HG02970 (cell line): ENCODE measurements around the gene OR14J1.
"Not testable (repeated sequence)": the region's sequence is repeated elsewhere in the genome, so short reads cannot be mapped to it uniquely, and the experiment has no call there.

Experiments
- ATAC-seq: cut with Tn5 transposase; IDR thresholded peaks from one replicate; pipeline ENCODE4 v1.9.1; 2021; ENCODE audit warnings: mild to moderate bottlenecking, moderate library complexity, moderate number of reproducible peaks; ENCODE audit not compliant: unreplicated experiment, low FRiP score

The OR14J1 gene, protein sequence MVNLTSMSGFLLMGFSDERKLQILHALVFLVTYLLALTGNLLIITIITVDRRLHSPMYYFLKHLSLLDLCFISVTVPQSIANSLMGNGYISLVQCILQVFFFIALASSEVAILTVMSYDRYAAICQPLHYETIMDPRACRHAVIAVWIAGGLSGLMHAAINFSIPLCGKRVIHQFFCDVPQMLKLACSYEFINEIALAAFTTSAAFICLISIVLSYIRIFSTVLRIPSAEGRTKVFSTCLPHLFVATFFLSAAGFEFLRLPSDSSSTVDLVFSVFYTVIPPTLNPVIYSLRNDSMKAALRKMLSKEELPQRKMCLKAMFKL

DNA sequence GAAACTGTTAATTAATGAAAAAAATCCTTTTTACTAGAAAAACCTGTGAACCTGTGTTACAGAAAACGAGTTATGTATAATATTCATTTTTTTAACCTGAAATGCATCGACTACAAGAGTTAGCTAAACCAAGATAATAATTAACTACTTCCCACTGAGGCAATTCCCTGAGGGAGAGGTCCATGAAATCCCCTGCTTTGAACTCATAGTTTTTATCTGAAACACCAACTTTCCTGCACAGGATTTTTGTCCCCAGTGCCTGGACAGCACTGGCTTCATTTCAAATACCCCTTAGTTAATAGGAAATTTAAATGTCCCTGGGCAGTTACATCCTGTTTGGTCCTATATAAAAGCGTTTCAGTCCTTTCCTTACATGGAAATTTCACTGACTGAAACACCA, at the start of gene OR14J1:
TSS of gene OR14J1 (plus strand) at position 386 of the 400 bp plus-strand sequence. CDS start 4,989 bp downstream, outside the sequence.
- ATAC-seq, result no peak

DNA sequence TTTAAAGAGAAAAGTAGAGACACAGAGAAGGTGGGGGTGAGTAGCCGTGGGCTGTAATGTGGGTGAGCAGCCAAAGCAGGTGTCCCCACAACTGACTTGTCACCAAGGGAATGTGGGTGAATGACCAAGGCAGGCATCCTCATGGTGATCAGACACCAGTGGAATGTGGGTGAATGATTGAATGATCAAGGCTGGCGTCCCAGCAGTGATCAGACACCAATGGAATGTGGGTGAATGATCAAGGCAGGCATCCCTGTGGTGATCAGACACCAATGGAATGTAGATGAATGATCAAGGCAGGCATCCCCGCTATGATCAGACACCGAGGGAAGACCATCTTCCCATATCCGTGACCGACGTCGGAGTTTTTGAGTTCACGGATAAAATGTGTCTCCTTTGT, 49.8 kb upstream of the OR14J1 start:
- no peak for ATAC-seq

DNA sequence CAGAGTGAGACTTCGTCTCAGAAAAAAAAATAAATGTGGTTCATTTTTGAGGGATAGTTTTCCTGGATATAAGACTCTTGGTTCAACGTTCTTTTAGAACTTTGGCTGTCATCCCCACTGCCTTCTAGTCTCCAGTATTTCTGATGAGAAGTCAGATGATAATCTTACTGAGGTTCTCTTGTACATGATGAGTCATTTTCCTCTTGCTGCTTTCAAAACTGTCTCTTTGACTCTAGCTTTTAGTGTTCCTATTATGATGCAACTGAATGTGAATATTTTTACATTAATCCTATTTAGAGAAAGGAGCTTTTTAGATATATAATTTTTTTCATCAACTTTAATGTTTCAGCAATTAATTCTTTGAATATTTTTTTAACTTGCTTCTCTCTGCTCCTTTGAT, 46.0 kb upstream of the OR14J1 start:
- ATAC-seq, result no peak

DNA sequence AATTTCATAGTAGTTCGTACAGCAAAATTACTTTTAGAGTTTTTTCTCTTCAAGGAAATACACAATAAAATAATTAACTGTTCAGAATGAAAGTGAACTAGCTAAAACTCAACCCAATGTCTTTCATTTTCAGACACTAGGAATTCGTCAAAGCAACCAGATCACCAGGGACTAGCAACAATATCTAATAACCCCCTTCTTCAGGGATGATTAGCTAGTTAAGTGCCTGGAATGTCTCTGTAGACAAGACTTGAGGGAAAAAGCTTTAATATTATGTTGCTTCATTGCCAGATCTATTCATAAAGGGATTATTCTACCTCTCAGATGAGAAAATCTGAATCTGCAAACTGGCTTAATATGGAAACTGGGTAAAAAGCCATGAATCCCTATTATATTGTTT, 41.8 kb upstream of the OR14J1 start:
- ATAC-seq, result no peak

DNA sequence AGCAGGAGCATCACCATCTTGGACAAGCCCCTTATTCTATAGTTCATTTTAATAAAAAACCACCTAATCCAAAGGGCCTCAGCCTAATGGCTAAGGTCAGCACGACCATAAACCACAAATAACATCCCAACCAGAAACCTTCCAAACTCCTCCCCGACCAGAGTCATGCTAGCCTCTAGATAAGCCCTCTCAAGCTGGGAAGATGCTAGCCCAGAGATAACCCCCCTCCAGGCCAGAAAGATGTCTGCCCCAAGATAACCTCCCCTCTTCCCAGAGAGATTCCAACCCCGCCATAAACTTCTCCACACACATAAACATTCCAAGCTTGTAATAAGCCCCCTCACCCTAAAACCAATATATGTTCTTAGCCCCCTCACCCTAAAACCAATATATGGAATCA, 38.5 kb upstream of the OR14J1 start:
- ATAC-seq, result no peak

DNA sequence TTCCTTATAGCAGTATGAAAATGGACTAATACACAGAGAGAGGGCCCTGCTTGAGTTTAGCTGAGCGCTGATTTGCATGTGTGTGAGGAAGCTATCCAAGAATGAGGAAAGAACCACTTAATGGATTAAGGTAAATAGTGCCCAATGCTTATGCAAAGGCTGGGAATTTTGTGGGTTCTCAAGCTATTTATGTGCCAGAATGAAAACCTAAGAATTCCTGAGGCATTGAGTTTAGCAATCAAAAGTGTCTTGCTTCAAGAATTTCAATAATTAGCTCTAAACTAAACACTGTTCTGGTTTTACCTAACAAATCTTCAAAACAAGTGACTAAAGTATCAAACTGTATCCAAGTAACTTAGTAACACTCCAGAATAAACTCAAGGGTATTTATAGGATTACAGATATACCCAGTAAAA, 7.0 kb upstream of the OR14J1 start:
- ATAC-seq, result no peak

DNA sequence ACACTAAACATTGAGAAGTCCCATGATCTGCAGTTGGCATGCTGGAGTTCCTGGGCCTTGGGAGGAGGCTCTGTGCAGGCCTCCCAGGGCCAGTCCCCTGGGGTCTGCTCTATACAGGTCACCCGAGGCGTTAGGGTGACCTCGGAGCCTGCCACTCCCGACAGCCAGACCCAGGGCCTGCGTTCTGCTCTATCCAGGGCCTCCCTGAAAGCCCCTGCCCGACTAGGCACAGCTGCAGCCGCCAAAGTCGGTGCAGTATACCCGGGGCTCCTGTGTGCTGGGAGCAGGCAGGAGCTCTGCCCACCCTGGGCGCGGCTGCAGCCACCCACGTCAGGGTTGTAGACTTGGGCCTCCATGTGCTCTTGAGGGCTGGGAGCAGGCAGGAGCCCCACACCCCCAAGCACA, 6.3 kb upstream of the OR14J1 start:
- no peak for ATAC-seq

DNA sequence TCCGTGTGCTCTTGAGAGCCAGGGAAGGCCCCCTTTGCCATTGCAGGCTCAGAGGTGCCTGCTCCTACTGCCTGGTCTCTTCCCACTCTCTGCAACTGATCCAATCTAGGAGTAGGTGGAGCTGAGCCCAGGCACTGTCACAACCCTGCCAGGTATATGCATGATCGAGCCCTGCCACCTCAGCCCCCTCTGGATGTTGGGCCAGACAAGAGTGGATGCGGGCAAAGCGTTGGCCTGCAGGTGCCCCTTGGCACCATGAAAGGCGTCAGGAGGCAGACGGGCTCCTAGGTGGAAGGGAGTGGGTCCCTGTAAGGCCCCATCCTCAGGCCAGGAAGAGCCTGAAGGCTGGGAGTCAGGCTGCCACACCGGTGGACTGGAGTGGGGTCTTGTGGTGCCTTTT, 5.9 kb upstream of the OR14J1 start:
- no peak for ATAC-seq

DNA sequence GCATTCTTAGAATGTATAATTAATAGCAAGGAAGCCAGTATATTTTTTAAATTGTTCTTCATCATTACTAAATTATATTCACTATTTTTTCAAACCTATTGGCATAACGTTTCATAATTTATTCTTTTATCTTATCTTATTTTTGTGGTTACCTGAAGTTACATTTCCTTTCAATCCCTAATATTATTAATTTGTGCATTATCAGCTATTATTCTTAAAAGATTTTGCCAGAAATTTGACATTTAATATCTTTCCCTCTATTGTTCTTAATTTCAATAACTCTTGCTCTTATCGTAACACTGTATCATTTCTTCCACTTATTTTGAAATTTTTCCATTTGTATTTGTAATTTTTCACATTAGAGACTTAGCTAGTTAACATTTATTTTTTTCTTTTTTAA, 18.4 kb downstream of the OR14J1 start:
- ATAC-seq, result no peak

DNA sequence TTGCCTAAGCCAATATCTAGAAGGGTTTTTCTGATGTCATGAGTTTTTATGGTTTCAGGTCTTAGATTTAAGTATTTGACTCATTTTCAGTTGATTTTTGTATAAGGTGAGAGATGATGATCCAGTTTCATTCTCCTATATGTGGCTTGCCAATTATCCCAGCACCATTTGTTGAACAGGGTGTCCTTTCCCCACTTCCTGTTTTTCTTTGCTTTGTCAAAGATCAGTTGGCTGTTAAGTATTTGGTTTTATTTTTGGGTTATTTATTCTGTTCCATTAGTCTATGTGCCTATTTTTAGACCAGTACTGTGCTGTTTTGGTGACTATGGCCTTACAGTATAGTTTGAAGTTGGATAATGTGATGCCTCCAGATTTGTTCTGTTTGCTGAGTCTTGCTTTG, 21.8 kb downstream of the OR14J1 start:
- ATAC-seq, result not testable (repeated sequence)

DNA sequence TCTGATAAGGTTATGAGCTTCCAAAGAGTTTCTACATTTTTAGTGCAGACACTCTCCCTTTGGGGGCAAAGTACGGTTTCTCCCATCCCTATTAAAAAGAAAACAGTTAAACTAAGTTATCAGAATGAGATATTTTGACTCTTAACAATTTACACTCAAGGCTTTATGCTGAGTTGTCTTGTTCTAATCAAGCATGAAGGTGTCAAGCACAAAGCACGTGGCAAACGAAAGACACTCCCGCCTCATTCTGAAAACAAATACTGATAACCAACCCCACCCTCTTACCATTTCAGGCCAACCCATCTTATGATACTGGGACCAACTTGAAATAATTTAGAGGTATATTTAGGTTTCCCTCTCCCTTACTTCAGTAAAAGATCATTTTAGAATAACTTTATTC, 24.3 kb downstream of the OR14J1 start:
- ATAC-seq, result no peak

DNA sequence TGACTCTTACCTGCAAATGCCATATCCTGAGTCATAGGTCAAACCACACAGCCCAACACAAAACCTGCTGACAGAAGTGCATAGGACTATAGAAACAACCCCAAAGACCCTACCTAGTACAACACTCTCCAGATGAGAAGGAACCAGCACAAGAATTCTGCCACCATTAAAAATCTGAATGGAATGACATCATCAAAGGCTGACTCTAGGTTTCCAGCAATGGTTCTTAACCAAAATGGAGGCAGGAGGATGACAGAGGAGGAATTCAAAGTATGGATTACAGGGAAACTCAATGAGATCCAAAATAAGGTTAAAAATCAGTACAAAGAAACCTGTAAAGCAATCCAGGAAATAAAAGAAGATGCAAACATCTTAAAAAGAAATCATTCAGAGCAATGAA, 31.2 kb downstream of the OR14J1 start:
- ATAC-seq, result no peak

DNA sequence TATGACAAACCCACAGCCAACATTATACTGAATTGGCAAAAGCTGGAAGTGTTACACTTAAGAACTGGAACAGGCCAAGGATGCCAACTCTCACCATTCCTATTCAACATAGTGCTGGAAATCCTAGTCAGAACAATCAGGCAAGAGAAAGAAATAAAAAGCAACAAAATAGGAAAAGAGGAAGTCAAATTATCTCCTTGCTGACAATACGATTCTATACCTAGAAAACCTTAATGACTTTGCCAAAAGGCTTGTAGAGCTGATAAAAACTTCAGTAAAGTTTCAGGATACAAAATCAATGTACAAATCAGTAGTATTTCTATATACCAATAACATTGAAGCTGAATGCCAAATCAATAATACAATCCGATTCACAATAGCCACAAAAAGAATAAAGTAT, 34.8 kb downstream of the OR14J1 start:
- no peak for ATAC-seq

DNA sequence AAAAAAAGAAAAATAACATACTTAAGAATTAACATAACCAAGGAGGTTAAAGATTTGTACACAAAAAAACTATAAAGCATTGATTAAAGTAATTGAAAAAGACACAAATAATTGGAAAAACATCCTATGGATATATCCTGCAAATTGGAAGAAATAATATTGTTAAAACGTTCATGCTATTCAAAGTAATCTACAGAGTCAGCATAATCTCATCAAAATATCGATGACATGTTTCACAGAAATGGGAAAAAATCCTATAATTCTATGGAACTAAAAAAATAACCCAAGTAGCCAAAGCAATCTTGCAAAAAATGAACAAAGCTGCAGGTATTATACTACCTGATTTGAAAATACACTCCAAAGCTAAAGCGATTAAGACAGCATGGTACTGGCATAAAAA, 43.9 kb downstream of the OR14J1 start:
- no peak for ATAC-seq

DNA sequence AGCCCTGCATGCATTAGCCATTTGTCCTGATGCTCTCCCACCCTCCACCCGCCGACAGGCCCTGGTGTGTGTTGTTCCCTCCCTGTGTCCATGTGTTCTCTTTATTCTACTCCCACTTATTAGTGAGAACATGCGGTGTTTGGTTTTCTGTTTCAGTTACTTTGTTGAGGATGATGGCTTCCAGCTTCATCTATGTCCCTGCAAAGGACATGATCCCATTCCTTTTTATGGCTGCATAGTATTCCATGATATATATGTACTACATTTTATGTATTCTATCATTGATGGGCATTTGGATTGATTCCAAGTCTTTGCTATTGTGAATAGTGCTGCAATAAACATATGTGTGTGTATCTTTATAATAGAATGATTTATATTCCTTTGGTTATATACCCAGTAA, 47.8 kb downstream of the OR14J1 start:
- ATAC-seq, result not testable (repeated sequence)

DNA sequence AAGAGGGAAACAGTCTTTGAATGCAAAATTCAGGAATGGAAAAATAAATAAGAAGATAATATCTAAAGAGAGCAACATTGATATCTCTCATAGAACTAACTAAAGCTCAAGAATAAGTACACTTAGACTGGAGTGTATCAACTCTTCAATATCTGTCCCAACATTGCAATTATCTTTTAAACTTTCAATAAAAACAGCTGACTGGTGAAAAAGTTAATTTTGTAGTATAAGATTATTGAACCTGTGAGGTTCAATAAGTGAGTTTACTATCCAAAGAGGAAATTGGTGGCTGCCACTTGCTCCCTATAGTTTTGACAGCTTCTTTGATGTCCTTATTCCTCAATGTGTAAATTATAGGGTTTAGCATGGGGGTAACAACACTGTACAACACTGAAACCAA, 53.5 kb downstream of the OR14J1 start:
- no peak for ATAC-seq

DNA sequence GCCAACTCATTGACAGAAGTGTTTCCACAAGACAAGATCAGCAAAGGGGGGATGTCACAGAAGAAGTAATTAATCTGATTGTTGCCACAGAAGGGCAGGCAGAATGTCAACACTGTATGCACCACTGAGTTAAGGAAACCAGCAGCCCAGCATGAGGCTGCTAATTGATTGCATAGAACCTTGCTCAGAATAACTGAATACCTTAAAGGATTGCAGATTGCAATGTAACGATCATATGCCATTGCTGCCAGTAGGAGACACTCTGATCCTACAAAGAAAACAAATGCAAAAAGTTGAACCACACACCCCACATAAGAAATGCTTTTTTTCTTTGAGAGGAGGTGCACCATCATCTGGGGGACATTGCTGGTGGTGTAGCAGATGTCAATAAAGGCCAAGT, 54.1 kb downstream of the OR14J1 start:
- ATAC-seq, result no peak
